CD14-positive monocyte (primary cell): ENCODE results near the gene MED12L. TPM values are rescaled to one million over a fixed set of nuclear protein-coding genes. Genes with fewer than 3 reads are reported as not detected.

Experiments used
- DNase-seq, 3 donors: peaks; one replicate each; pipeline ENCODE4 v3.0.0-alpha.2; 2011 to 2022
- H2AFZ ChIP-seq: 2 replicates; pipeline ENCODE4 v1.6.0; 2012; ENCODE audit warnings: mild to moderate bottlenecking, low read depth, low read length, inconsistent platforms; ENCODE audit not compliant: insufficient read depth, poor library complexity, severe bottlenecking
- H3K27ac ChIP-seq, 2 donors: 1 replicate in 1 of 2; 2 replicates in 1 of 2; pipeline ENCODE4 v1.5.1; 2012 to 2013; ENCODE audit warnings: low read length in 2 of 2, control low read depth in 1 of 2, inconsistent platforms in 1 of 2, low read depth in 1 of 2, mild to moderate bottlenecking in 1 of 2
- H3K27me3 ChIP-seq, 2 donors: one replicate each; pipeline versions ENCODE4 v1.6.0 to v1.6.1; 2011 to 2013; ENCODE audit warnings: low read length in 2 of 2; ENCODE audit not compliant: control insufficient read depth in 2 of 2, insufficient read depth in 2 of 2
- H3K36me3 ChIP-seq, 2 donors: replicated peaks in 1 of 2; 1 replicate in 1 of 2; 2 replicates in 1 of 2; pipeline versions ENCODE4 v1.5.1 to v1.6.1; 2012 to 2013; ENCODE audit warnings: low read length in 2 of 2, control low read depth in 1 of 2, inconsistent platforms in 1 of 2, mild to moderate bottlenecking in 1 of 2; ENCODE audit not compliant: insufficient read depth in 2 of 2, control insufficient read depth in 1 of 2
- H3K4me1 ChIP-seq, 2 donors: 1 replicate in 1 of 2; 2 replicates in 1 of 2; pipeline versions ENCODE4 v1.5.1 to v1.6.1; 2012 to 2013; ENCODE audit warnings: low read length in 2 of 2, control low read depth in 1 of 2, inconsistent platforms in 1 of 2, mild to moderate bottlenecking in 1 of 2, moderate library complexity in 1 of 2; ENCODE audit not compliant: insufficient read depth in 2 of 2, control insufficient read depth in 1 of 2
- H3K4me2 ChIP-seq: replicated peaks from 2 replicates; pipeline ENCODE3; 2012; ENCODE audit warnings: low read length, moderate library complexity, mild to moderate bottlenecking; ENCODE audit not compliant: poor library complexity, severe bottlenecking; ENCODE audit errors: extremely low read depth
- H3K4me3 ChIP-seq, 3 experiments: fragments of 200-600 bp in 1 of 3; sonication (generic) in 1 of 3; replicated peaks in 1 of 3; 1 replicate in 2 of 3; 2 replicates in 1 of 3; pipeline ENCODE4 v1.5.1; 2011 to 2013; ENCODE audit warnings: low read length in 3 of 3, mild to moderate bottlenecking in 3 of 3, control low read depth in 2 of 3, low read depth in 2 of 3, inconsistent platforms in 1 of 3, moderate library complexity in 1 of 3
- H3K79me2 ChIP-seq: 2 replicates; pipeline ENCODE4 v1.6.0; 2012; ENCODE audit warnings: mild to moderate bottlenecking, control low read depth, inconsistent platforms, low read length, moderate library complexity; ENCODE audit not compliant: insufficient read depth
- H3K9ac ChIP-seq: 2 replicates; pipeline ENCODE4 v1.6.0; 2017; ENCODE audit warnings: low read length, mild to moderate bottlenecking; ENCODE audit not compliant: insufficient read depth, poor library complexity, severe bottlenecking
- H3K9me3 ChIP-seq, 2 donors: replicated peaks in 1 of 2; 1 replicate in 1 of 2; 2 replicates in 1 of 2; pipeline versions ENCODE4 v1.5.1 to v1.6.1; 2012 to 2013; ENCODE audit warnings: low read length in 2 of 2, control low read depth in 1 of 2; ENCODE audit not compliant: control insufficient read depth in 1 of 2, insufficient read depth in 1 of 2
- H4K20me1 ChIP-seq: 2 replicates; pipeline ENCODE4 v1.6.0; 2012; ENCODE audit warnings: mild to moderate bottlenecking, low read length, control low read depth, moderate library complexity; ENCODE audit not compliant: insufficient read depth
- H3K27ac Mint-ChIP-seq, 7 donors: one replicate each; pipeline ENCODE4 v1.8.0; 2020; ENCODE audit warnings: mild to moderate bottlenecking in 7 of 7, mixed read lengths in 7 of 7, moderate library complexity in 6 of 7, inconsistent platforms in 2 of 7
- H3K27me3 Mint-ChIP-seq, 3 donors: one replicate each; pipeline ENCODE4 v1.8.0; 2021 to 2022; ENCODE audit warnings: low read depth in 3 of 3, mild to moderate bottlenecking in 3 of 3, mixed read lengths in 3 of 3, moderate library complexity in 3 of 3, inconsistent platforms in 1 of 3
- H3K36me3 Mint-ChIP-seq, 2 donors: one replicate each; pipeline ENCODE4 v1.8.0; 2020; ENCODE audit warnings: mixed read lengths in 2 of 2, inconsistent platforms in 1 of 2, mild to moderate bottlenecking in 1 of 2
- H3K4me1 Mint-ChIP-seq: one replicate; pipeline ENCODE4 v1.8.0; 2020; ENCODE audit warnings: mild to moderate bottlenecking, mixed read lengths
- H3K4me3 Mint-ChIP-seq, 2 donors: one replicate each; pipeline ENCODE4 v1.8.0; 2020; ENCODE audit warnings: mild to moderate bottlenecking in 2 of 2, mixed read lengths in 2 of 2, moderate library complexity in 1 of 2
- H3K9me3 Mint-ChIP-seq, 7 donors: one replicate each; pipeline ENCODE4 v1.8.0; 2020 to 2022; ENCODE audit warnings: mixed read lengths in 7 of 7, mild to moderate bottlenecking in 6 of 7, moderate library complexity in 6 of 7, inconsistent platforms in 2 of 7
- CTCF ChIP-seq: fragments of 200-600 bp; IDR thresholded peaks from one replicate; pipeline ENCODE4 v1.8.0; 2022; ENCODE audit warnings: antibody characterized with exemption, mild to moderate bottlenecking
- WGBS: methylation state at CpG from one replicate; pipeline ENCODE4 v1.1.5; 2013; ENCODE audit warnings: missing lambda C conversion rate; ENCODE audit not compliant: insufficient coverage; 5-methylcytosine and 5-hydroxymethylcytosine counted together
- intact Hi-C, 2 donors: fragments of 100-400 bp; cut with micrococcal nuclease; formaldehyde crosslinking; loops; one replicate each; pipeline versions ENCODE4 v1.15.0 to v1.15.1; 2023
- polyA plus RNA-seq, 3 donors: library from polyadenylated mRNA; depleted of rRNA in 1 of 3; unstranded in 2 of 3; stranded (reverse) in 1 of 3; fragments of 300-500 nt in 2 of 3; fragments of >200 nt in 1 of 3; fragmentation: Illumina TruSeq in 2 of 3; gene quantifications; 1 replicate in 2 of 3; 2 replicates in 1 of 3; pipeline ENCODE4 v1.2.3, GENCODE V29; 2012 to 2021

The MED12L gene
- polyA plus RNA-seq, 3 donors, result 0.12 to 0.29 TPM; not detected in 1

DNA sequence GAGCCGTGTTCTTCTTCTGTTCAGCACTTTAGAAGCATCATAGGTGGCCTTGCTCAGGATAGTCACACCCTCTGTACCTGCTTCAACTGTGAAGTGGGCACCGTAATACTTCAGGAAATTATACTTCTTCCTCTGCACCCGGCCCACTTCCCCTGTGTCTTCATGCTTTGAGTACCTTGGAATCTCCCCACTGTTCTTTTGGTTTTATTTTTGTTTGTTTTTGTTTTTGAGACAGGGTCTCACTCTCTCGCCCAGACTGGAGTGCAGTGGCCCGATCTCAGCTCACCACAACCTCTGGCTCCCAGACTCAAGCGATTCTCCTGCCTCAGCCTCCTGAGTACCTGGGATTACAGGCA lies 191.2 kb downstream of the MED12L start:
- Histone ChIP-seq H3K4me3 (no peak overlapping the region), H3K9ac (no peak overlapping the region), H4K20me1 (no peaks in the 10 kb centered on the region), H3K79me2 (no peaks in the 10 kb centered on the region), H3K36me3 (no peaks in the 10 kb centered on the region), H3K4me2 (no peak overlapping the region), H3K4me1 (peaks cover 32 to 43% of the 10 kb centered on the region in 2 donors), H3K9me3 (no peaks in the 10 kb centered on the region), H3K27ac (no peak overlapping the region), H2AFZ (peak overlapping the region; percentile 15), H3K27me3 (no peaks in the 10 kb centered on the region)
- Mint-ChIP-seq H3K4me3 (peak overlapping the region in 1 of 2 donors; percentile 30), H3K4me1 (peaks cover 33% of the 10 kb centered on the region), H3K27ac (peak overlapping the region in 4 of 7 donors; percentile 15 to 71 (median 34)), H3K36me3 (no peaks in the 10 kb centered on the region), H3K9me3 (no peaks in the 10 kb centered on the region), H3K27me3 (peaks cover 0 to 2% (median 0%) of the 10 kb centered on the region in 3 donors)
- no peak for TF ChIP-seq CTCF
- peak in 1 of 3 donors; percentile 21 for DNase-seq
- intact Hi-C loops, result no loop called here
- WGBS, result no CpG with 5 or more reads among the region's 6 CpGs

DNA sequence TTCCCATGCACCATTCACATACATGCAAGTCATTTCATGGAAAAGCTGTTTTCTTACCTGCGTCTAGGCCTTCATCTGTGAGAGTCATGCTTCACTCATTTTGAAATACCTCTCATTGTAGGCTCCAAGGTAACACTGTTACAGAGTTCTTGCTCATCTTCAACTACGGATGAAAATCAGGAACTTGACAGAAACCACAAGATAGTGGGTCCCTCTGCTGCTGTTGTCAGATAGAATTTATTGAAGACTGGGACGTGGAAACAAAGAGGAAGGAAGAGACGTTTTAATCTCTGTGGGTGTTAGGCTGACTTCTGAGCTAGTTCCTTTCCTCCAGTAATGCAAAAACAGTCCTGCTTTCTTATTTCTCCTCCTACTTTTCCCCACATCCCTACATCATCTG lies 192.8 kb downstream of the MED12L start, which contains the start of gene P2RY14:
TSS of gene P2RY14 (minus strand) at position 313 of the 400 bp plus-strand sequence. CDS start 64,226 bp downstream, outside the sequence.
- DNase-seq, result peak; percentile 65 to 76 (median 75)
- peaks cover 33% of the 10 kb centered on the region for H3K4me1 Mint-ChIP-seq
- Histone ChIP-seq H3K4me1 (peaks cover 32 to 43% of the 10 kb centered on the region in 2 donors), H3K79me2 (no peaks in the 10 kb centered on the region), H3K9me3 (no peaks in the 10 kb centered on the region), H3K4me3 (peak within 1 kb of the TSS in 1 of 3 experiments; percentile 38), H3K9ac (no peak within 1 kb of the TSS), H3K4me2 (peak within 1 kb of the TSS; percentile 50), H3K27me3 (no peaks in the 10 kb centered on the region), H4K20me1 (no peaks in the 10 kb centered on the region), H3K27ac (peak within 1 kb of the TSS in 1 of 2 donors; percentile 77), H2AFZ (peak within 1 kb of the TSS; percentile 19), H3K36me3 (no peaks in the 10 kb centered on the region)
- no peaks in the 10 kb centered on the region for H3K36me3 Mint-ChIP-seq
- TF ChIP-seq CTCF, result no peak
- intact Hi-C loops, result no loop called here
- no CpG with 5 or more reads among the region's 4 CpGs for WGBS
- peaks cover 0 to 2% (median 0%) of the 10 kb centered on the region in 3 donors for H3K27me3 Mint-ChIP-seq
- peak within 1 kb of the TSS; percentile 61 to 88 (median 84) for H3K27ac Mint-ChIP-seq
- H3K4me3 Mint-ChIP-seq, result peak within 1 kb of the TSS in 1 of 2 donors; percentile 67
- H3K9me3 Mint-ChIP-seq, result no peaks in the 10 kb centered on the region
